Measurements from ENCODE around the gene HOXB4.

The HOXB4 gene

DNA sequence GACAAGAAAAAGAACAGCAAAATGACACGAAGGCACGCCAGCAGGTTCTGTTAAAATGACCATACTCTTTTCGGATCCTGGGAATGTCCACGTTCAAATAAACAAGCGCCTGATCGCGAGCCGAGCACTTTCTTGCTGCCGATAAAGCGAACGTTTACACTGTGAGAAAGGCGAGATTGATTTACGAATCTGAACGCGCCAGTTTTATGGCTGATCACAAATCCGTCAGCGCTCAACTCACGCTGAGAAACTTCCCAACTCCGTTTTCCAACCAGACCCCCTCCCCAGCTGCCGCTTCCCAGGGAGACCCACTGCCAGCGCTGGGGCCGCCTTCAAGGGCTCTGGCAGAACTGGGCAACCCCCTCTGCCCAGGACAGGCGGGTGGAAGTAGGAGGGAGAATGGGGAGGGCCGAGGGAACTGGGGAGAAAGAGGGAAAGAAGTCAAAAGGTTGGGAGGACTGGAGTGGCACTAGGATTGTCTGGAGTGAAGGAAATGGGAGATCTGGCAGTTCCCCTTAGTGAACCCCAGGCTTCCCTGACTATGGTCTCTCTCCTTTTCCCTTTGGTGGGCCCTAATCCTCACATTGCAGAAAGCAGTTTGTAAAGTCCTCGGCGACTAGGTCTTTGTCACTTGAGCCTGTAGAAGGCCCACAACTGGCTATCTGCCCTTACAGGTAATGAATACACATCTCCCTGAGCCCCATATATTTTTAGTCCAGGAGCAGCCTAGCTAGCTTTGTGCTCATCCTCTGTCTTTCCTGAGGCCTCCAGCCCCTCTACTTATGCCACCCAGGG is 6.9 kb downstream of the HOXB4 start:
- DNase-seq: no peak

DNA sequence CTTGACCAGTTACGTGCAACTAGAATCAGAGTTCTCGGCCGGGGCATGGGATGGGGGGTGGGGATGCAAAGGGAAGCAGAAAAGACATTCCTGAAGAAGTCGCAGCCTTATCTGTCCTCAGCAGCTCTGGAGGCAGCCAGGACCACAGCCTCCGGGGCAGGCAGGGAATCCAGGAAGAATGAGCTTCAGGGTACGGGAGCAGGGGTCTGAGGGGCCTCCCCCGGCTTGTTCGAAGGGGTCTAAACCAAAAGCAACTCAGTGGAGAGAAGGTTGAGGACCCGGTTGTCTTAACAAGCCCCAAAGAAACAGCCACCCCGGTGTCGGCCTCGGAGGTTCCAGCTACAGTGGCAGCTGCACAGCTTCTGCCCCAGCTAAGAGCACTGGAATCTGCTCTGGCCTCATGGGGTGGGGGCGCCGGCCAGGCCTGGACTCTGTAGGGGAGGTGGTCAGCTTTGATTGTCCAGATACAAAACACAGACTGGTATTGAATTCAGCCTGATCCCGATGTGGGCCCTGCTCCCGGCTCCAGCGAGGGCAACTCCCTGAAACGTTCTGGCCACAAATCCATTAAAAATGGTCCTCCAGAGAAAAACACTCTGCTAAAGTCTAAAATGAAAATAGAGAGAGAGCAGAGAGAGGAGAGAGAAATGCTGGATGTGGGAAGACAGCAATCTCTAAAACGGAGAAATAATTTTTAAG is 7.7 kb downstream of the HOXB4 start:
- no peak for DNase-seq

- DNase-seq: no peak
These were observed 8.4 kb downstream of the HOXB4 start for GRCh38 chr17:48569674-48570324.

GRCh38 chr17:48569240-48569582 is 8.9 kb downstream of the HOXB4 start:
- DNase-seq: no peak

DNA sequence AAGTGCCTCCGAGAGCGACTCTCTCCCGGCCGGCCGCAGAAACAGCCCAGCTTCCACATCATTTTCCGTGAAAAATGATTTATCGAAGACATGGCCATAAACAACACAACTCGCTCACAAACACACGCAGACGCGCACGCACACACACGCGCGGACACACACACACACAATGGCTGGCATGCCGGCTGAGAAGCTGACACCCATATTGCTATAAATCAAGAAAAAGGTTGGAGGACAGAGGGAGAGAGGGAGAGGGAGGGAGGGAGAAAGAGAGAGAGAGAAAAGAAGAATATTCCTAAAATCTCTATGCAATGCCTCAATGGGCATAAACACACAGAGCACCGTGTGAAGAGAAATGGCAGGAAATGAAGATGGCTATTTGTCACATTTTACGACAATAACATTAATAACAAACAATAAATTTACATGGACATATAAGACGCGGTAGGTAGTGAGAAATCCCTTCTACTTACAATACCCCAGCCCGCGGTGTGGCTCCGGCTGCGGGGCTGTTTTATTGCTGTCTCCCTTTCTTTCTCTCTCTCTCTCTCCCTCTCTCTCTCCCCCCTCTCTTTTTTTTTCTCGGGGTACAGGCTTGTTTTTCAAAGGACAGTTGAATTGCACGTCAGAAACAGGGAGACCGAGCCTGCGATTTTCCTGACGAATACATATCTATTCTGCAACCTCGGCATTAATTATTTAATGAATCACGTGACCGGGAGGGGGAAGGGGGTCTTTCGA is 9.5 kb downstream of the HOXB4 start:
- no peak for DNase-seq

- no peak for DNase-seq
These were observed 10.3 kb downstream of the HOXB4 start for GRCh38 chr17:48567646-48568354.

DNA sequence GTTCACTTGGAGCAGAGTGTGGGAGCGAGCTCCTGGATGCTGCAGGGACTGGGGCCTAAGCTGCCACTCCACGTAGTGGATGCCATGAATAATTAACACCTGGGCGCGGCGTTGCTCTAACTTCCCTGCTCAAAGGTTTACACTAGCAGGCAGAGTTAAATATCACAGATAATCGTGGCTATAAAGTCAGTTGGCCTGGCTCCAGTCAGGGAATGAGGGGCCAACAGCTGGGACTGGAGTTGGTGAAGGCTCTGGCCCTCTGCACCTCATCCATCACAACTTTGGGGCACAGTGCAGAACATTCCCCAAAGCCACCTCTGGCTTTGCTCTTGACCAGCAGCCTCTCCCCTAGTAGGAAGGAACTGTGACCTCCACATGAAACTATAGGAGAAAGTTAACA is 10.9 kb downstream of the HOXB4 start:
- DNase-seq: no peak

GRCh38 chr17:48566717-48567116 is 11.4 kb downstream of the HOXB4 start:
- DNase-seq: no peak

DNA sequence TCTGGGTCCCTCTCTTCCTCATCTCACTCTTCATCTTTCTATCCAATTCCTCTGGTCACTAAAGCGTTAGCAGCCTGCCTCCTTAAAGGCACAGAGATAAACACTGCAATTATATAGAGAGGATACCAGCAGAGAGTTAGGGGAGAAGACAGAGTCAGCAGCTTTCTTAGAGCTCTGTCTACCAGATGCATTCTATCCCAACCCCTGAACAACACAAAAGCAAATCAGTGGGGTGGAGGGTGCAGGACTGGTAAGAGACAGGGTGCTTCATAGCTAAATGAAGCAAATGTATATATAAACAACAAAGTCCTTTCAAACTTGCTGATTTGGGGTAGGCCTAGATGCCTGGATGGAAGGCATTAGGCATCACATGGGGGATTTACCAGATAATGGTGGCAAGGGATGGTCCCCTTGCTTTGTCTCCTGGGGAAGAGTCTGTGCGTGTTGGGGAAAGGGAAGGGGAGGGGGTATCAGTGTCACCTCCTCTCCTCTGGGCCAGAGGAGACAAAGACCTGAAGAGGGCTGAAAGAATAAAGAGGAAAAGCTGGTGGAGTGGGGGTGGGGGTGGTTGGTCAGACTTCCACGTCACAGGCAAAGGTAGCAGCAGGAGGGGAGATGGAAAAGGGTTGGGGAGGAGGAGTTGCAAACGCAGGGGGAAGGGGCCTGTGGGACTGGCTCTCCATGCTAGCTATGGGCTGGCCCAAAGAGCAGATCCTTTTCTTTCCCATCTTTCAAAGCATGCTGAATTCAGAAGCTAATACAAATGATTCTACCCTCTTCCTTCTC is 12.0 kb downstream of the HOXB4 start:
- no peak for DNase-seq

- no peak for DNase-seq
These were observed 13.1 kb downstream of the HOXB4 start for GRCh38 chr17:48565022-48565554.

- DNase-seq: no peak
These were observed 13.7 kb downstream of the HOXB4 start for GRCh38 chr17:48564188-48565021.

- DNase-seq: no peak
These were observed 14.3 kb downstream of the HOXB4 start for GRCh38 chr17:48563867-48564187.

DNA sequence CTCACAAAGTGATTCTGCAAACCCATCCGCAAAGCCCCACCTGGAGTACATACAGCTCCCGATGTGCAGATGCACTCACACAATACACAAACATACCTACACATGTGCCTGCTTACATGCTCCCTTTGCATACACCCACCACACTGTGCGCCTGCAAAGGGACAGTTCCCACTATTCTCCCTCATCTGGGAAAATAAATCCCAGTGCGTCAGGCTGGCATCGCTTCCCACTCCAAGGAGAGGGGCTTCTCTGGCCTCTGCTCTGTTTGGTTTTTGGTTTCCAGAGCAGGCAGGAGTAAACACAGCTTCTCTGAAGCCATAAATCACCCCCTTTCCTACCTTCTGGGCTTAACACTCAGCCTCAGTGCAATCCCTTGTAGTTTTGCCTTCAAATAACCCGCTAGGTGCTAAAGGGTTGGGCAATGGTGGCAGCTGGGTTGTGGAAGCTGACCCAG is 14.7 kb downstream of the HOXB4 start:
- DNase-seq: no peak

- no peak for DNase-seq
These were observed 15.2 kb downstream of the HOXB4 start for GRCh38 chr17:48562934-48563333.

DNA sequence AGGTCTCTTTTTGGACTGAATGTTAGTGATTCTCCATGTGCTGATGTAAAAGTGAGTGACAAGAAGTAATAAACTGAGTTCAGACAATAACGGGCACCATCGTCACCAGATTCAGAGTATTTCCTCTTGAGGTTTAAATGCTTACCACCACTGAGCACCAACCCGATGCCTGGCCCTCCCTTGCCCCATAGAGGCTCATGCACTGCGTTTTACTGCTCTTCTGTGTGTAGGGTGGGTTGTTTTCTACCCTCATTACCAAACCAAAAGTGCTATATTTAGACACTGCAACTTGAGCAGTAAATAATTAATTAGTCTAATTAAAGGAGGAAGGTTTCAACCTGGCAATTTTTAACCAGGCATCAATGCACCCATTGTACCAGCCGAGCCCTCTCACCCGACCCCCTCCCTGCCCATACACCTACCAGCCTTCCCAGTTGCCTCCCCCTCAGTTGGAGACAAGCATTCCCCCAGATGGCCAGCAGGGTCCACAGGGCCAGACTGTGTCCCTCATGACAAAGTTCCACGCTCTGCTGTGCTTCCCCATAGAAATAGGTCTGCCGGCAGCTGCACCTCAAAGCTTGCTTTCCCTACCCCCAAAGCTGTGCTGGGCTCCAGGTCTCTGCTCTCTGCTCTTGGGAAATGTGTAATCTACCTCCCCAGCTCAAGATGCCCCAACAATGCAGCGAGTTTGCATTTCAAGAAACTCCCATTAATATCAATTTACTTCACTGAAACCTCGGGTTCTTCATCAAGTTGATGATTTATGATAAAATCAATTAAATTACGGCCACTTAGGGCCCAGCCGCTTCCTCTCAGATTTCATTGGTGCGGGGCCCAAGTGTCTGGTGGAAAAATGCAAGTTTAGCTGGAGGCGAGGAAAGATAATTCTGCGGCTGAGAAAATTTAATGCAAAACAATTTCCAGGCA is 16.0 kb downstream of the HOXB4 start:
- DNase-seq: no peak

DNA sequence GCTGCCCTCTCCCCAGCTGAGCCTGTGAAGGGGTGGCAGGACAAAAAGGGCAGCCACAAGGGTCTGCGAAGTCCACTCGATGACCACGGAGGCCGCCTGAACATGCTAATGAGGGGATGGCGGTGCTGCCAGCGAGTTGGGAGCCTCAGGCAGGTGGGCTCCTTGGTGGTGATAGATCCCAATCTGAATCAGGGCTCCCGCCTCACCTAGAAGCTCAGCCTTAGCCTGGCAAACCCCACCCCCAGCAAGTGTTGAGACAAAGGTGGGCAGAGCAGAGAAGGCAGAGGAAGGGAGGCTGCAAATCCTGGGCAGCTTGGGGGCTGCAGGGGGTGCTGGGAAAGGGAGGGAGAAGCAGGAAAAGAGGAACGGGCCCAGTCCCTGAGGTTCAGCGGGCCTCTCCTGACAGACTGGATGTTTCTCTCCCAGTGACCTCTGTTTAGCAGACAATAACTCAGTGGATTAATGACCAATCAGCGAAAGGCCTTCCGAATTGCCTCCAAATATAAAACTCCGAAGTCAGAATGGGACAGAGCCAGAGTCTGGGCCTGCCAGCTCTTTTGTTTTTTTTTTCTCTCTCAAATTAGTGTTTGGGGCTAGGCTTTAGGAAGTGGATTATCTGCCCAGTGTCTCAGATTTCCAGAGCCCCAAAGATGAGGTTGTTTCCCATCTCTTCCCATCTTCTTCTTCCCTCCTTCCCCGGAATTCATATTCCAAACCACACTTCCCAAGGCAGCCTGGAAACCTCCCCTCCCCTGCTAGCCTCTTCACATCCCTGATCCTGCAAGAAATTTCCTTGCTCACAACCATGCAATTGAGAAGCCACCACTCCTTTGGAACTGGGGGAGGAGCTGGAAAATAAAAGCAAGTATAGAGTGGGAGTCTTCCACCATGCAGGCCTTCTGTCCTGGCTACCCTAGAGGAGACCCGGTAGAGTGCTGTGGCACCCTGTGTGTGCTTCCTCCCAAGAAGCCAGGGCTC is 18.0 kb downstream of the HOXB4 start:
- DNase-seq: no peak

GRCh38 chr17:48559122-48559839 is 18.9 kb downstream of the HOXB4 start:
- no peak for DNase-seq

GRCh38 chr17:48558831-48559121 is 19.4 kb downstream of the HOXB4 start:
- no peak for DNase-seq
